HG02623 (cell line): ENCODE data around the gene DUSP2.

Experiments
- ATAC-seq: cut with Tn5 transposase; IDR thresholded peaks from one replicate; pipeline ENCODE4 v1.9.1; 2021; ENCODE audit warnings: moderate library complexity; ENCODE audit not compliant: unreplicated experiment

DUSP2 gene

GRCh38 chr2:96145036-96145847 lies at the start of gene DUSP2:
Gene DUSP2, minus strand, starts transcription at chr2:96145440. Its CDS starts 86 bp downstream, at chr2:96145354.
- peak; percentile 51 for ATAC-seq

GRCh38 chr2:96191937-96192670 lies 46.9 kb upstream of the DUSP2 start:
- no peak for ATAC-seq

GRCh38 chr2:96188821-96189526 lies 43.7 kb upstream of the DUSP2 start:
- ATAC-seq = no peak

GRCh38 chr2:96186562-96186961 lies 41.3 kb upstream of the DUSP2 start:
- no peak for ATAC-seq

- no peak for ATAC-seq
Observed at GRCh38 chr2:96185516-96185915, 40.3 kb upstream of the DUSP2 start.

GRCh38 chr2:96184989-96185388 lies 39.7 kb upstream of the DUSP2 start:
- no peak for ATAC-seq

- no peak for ATAC-seq
Observed at GRCh38 chr2:96184188-96184587, 38.9 kb upstream of the DUSP2 start.

GRCh38 chr2:96181529-96181928 lies 36.3 kb upstream of the DUSP2 start:
- ATAC-seq = no peak

GRCh38 chr2:96180521-96180920 lies 35.3 kb upstream of the DUSP2 start:
- ATAC-seq = no peak

- ATAC-seq = no peak
Observed at GRCh38 chr2:96180002-96180401, 34.8 kb upstream of the DUSP2 start.

GRCh38 chr2:96176661-96177060 lies 31.4 kb upstream of the DUSP2 start:
- ATAC-seq = no peak

- ATAC-seq = no peak
Observed at GRCh38 chr2:96175951-96176350, 30.7 kb upstream of the DUSP2 start.

- peak; percentile 49 for ATAC-seq
Observed at GRCh38 chr2:96174251-96175144, 29.3 kb upstream of the DUSP2 start.

- no peak for ATAC-seq
Observed at GRCh38 chr2:96171831-96172230, 26.6 kb upstream of the DUSP2 start.

- ATAC-seq = no peak
Observed at GRCh38 chr2:96170626-96171025, 25.4 kb upstream of the DUSP2 start.

GRCh38 chr2:96169868-96170507 lies 24.7 kb upstream of the DUSP2 start:
- no peak for ATAC-seq

GRCh38 chr2:96167407-96168013 lies 22.3 kb upstream of the DUSP2 start:
- ATAC-seq = no peak

- ATAC-seq = peak; percentile 66
Observed at GRCh38 chr2:96164459-96165184, 19.4 kb upstream of the DUSP2 start.
